ENCODE data around the gene PYCR2.

Gene PYCR2

DNA sequence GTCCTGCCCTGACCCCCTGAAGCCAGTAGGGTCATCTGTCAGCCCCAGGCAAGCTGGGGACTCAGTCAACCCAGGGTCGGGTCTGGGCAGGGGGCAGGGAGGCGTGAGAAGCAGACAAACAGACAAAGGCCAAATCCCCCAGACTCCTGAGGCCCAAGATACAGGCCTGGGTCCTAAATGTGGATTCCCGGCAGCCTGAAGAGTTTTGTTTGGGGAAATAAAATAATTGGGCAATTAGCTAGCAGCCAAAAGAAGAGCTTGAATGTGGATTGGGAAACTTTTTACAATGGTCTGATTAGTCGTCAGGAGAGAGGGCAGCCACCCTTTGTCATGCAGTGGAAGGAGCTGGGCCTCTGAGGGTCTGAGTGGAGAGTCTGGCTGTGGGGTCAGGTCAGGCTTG, 21.5 kb upstream of the PYCR2 start:
- WGBS (ENCODE audit: extremely low coverage, insufficient coverage, insufficient read length): no CpG with 5 or more reads among the region's 4 CpGs

DNA sequence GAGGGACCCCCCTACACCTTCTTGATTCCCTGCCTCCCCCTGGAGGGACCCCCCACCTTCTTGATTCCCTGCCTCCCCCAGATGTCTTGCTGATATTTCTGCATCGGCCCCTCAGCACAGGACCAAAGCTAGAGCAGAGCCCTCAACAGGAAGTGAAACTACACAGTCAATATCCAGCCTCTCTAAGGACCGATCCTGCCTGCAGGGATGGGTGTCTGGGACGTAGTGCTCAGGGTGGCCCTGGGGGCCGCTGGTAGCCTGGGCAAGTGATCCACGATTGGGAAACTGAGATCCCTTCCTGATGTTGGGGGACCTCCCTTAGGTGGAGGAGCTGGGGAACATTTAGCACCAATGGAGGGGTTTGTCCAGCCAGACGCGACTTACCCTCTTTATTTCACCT, 20.9 kb upstream of the PYCR2 start:
- no peaks in the 10 kb centered on the region for H3K9me3 ChIP-seq (ENCODE audit: insufficient read depth, low read depth, low read length)
- no peak overlapping the region for H3K18ac ChIP-seq (ENCODE audit: low read length)
- H3K36me3 ChIP-seq (ENCODE audit: control insufficient read depth in 1 of 2, insufficient read depth in 2 of 2, low read length in 2 of 2): no peaks in the 10 kb centered on the region
- no peak for DNase-seq
- H3K14ac ChIP-seq (ENCODE audit: low read length): no peak overlapping the region
- H2AFZ ChIP-seq (ENCODE audit: insufficient read depth, low read length, poor library complexity): no peak overlapping the region
- H3K23ac ChIP-seq (ENCODE audit: low read length): no peak overlapping the region
- peaks cover 3 to 15% of the 10 kb centered on the region in 2 experiments for H3K4me1 ChIP-seq (ENCODE audit: control insufficient read depth in 1 of 2, insufficient read depth in 2 of 2, low read length in 2 of 2)
- H4K8ac ChIP-seq (ENCODE audit: low read depth, low read length): no peak overlapping the region
- H3K79me2 ChIP-seq (ENCODE audit: control insufficient read depth, insufficient read depth, low read length, poor library complexity): peaks cover 2% of the 10 kb centered on the region
- no peak overlapping the region for H3K27ac ChIP-seq (ENCODE audit: low read depth, low read length)
- no peak overlapping the region for H2BK5ac ChIP-seq (ENCODE audit: low read depth, low read length, poor library complexity)
- H3K4me3 ChIP-seq (ENCODE audit: low read depth, low read length): no peak overlapping the region
- no peak overlapping the region for H3K4ac ChIP-seq (ENCODE audit: low read depth, low read length)
- H4K12ac ChIP-seq (ENCODE audit: low read depth, low read length): no peak overlapping the region
- H4K91ac ChIP-seq (ENCODE audit: low read depth, low read length): no peak overlapping the region
- H2AK5ac ChIP-seq (ENCODE audit: low read length): no peak overlapping the region
- H3K4me2 ChIP-seq (ENCODE audit: low read length): no peak overlapping the region
- H3K9ac ChIP-seq (ENCODE audit: low read length): no peak overlapping the region
- no peaks in the 10 kb centered on the region for H3K79me1 ChIP-seq (ENCODE audit: low read length)
- no peak overlapping the region for H2BK120ac ChIP-seq (ENCODE audit: insufficient read depth, low read length, poor library complexity)
- H2BK12ac ChIP-seq (ENCODE audit: low read length): no peak overlapping the region
- WGBS (ENCODE audit: extremely low coverage, insufficient coverage, insufficient read length): no CpG with 5 or more reads among the region's 7 CpGs
- no peaks in the 10 kb centered on the region for H3K27me3 ChIP-seq (ENCODE audit: insufficient read depth, low read length)

More for the DNA sequence above, 21.5 kb upstream of the PYCR2 start:
- H2AFZ ChIP-seq (ENCODE audit: insufficient read depth, low read length, poor library complexity): peak overlapping the region; percentile 75
- peaks cover 3 to 13% of the 10 kb centered on the region in 2 experiments for H3K4me1 ChIP-seq (ENCODE audit: control insufficient read depth in 1 of 2, insufficient read depth in 2 of 2, low read length in 2 of 2)
- no peaks in the 10 kb centered on the region for H3K9me3 ChIP-seq (ENCODE audit: insufficient read depth, low read depth, low read length)
- H3K23ac ChIP-seq (ENCODE audit: low read length): no peak overlapping the region
- no peak overlapping the region for H3K27ac ChIP-seq (ENCODE audit: low read depth, low read length)
- H3K79me1 ChIP-seq (ENCODE audit: low read length): no peaks in the 10 kb centered on the region
- H2BK120ac ChIP-seq (ENCODE audit: insufficient read depth, low read length, poor library complexity): peak overlapping the region; percentile 100
- no peaks in the 10 kb centered on the region for H3K36me3 ChIP-seq (ENCODE audit: control insufficient read depth in 1 of 2, insufficient read depth in 2 of 2, low read length in 2 of 2)
- H3K4me3 ChIP-seq (ENCODE audit: low read depth, low read length): no peak overlapping the region
- peak overlapping the region; percentile 86 for H4K8ac ChIP-seq (ENCODE audit: low read depth, low read length)
- peak overlapping the region; percentile 100 for H3K4ac ChIP-seq (ENCODE audit: low read depth, low read length)
- no peak for DNase-seq
- no peak overlapping the region for H3K4me2 ChIP-seq (ENCODE audit: low read length)
- peak overlapping the region; percentile 100 for H4K12ac ChIP-seq (ENCODE audit: low read depth, low read length)
- peak overlapping the region; percentile 100 for H2BK5ac ChIP-seq (ENCODE audit: low read depth, low read length, poor library complexity)
- H2BK12ac ChIP-seq (ENCODE audit: low read length): peak overlapping the region; percentile 85
- H2AK5ac ChIP-seq (ENCODE audit: low read length): no peak overlapping the region
- peak overlapping the region; percentile 62 for H3K14ac ChIP-seq (ENCODE audit: low read length)
- H3K18ac ChIP-seq (ENCODE audit: low read length): peak overlapping the region; percentile 97
- peaks cover 2% of the 10 kb centered on the region for H3K79me2 ChIP-seq (ENCODE audit: control insufficient read depth, insufficient read depth, low read length, poor library complexity)
- H3K27me3 ChIP-seq (ENCODE audit: insufficient read depth, low read length): no peaks in the 10 kb centered on the region
- no peak overlapping the region for H4K91ac ChIP-seq (ENCODE audit: low read depth, low read length)
- no peak overlapping the region for H3K9ac ChIP-seq (ENCODE audit: low read length)

DNA sequence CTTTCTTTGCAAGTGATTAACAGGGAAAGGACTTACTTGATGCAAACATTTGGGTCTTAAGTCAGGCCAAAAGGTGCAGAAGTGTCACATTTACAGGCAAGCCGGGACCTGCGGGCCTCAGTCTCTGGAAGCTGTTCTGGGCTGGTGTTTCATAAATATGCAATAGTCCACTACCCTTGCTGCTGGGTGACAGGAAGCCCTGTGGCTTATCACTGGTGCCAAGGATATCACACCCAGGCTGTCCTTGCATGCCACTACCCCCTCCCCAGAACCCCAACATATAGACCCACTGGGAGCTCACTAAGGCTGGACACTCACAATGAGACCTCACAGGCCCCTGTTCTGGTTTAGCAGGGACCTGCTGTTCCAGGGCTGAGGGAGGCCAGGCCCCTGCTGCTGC, 20.3 kb upstream of the PYCR2 start:
- Histone ChIP-seq H3K18ac (ENCODE audit: low read length) (no peak overlapping the region), H3K9ac (ENCODE audit: low read length) (no peak overlapping the region), H4K91ac (ENCODE audit: low read depth, low read length) (no peak overlapping the region), H3K79me1 (ENCODE audit: low read length) (no peaks in the 10 kb centered on the region), H3K4ac (ENCODE audit: low read depth, low read length) (no peak overlapping the region), H2AFZ (ENCODE audit: insufficient read depth, low read length, poor library complexity) (no peak overlapping the region), H3K4me1 (ENCODE audit: control insufficient read depth in 1 of 2, insufficient read depth in 2 of 2, low read length in 2 of 2) (peaks cover 3 to 15% of the 10 kb centered on the region in 2 experiments), H4K12ac (ENCODE audit: low read depth, low read length) (no peak overlapping the region), H2BK12ac (ENCODE audit: low read length) (no peak overlapping the region), H2AK5ac (ENCODE audit: low read length) (no peak overlapping the region), H3K23ac (ENCODE audit: low read length) (no peak overlapping the region), H3K27me3 (ENCODE audit: insufficient read depth, low read length) (no peaks in the 10 kb centered on the region), H3K36me3 (ENCODE audit: control insufficient read depth in 1 of 2, insufficient read depth in 2 of 2, low read length in 2 of 2) (no peaks in the 10 kb centered on the region), H3K4me3 (ENCODE audit: low read depth, low read length) (no peak overlapping the region), H4K8ac (ENCODE audit: low read depth, low read length) (no peak overlapping the region), H2BK5ac (ENCODE audit: low read depth, low read length, poor library complexity) (no peak overlapping the region), H3K9me3 (ENCODE audit: insufficient read depth, low read depth, low read length) (no peaks in the 10 kb centered on the region), H3K27ac (ENCODE audit: low read depth, low read length) (no peak overlapping the region), H3K4me2 (ENCODE audit: low read length) (no peak overlapping the region), H2BK120ac (ENCODE audit: insufficient read depth, low read length, poor library complexity) (no peak overlapping the region), H3K14ac (ENCODE audit: low read length) (no peak overlapping the region), H3K79me2 (ENCODE audit: control insufficient read depth, insufficient read depth, low read length, poor library complexity) (peaks cover 2% of the 10 kb centered on the region)
- DNase-seq: no peak
- no CpG with 5 or more reads among the region's 2 CpGs for WGBS (ENCODE audit: extremely low coverage, insufficient coverage, insufficient read length)

DNA sequence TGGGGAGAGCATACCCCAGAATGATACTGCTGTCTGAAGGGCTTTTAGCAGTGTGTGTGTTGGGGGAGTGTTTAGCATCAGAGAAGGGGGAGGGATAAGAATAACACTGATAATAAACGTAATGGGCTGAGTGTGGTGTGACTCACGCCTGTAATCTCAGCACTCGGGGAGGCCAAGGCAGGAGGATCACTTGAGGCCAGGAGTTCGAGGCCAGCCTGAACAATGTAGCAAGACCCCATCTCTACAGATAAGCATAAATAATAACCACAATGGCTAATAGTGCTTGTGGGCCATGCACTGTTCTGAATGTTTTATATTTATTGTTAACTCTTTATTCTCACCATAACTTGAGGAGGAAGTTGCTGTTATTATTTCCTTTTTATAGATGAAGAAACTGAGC, 19.5 kb upstream of the PYCR2 start:
- Histone ChIP-seq H3K4ac (ENCODE audit: low read depth, low read length) (no peak overlapping the region), H3K36me3 (ENCODE audit: control insufficient read depth in 1 of 2, insufficient read depth in 2 of 2, low read length in 2 of 2) (no peaks in the 10 kb centered on the region), H3K14ac (ENCODE audit: low read length) (no peak overlapping the region), H2AFZ (ENCODE audit: insufficient read depth, low read length, poor library complexity) (no peak overlapping the region), H3K27ac (ENCODE audit: low read depth, low read length) (no peak overlapping the region), H2AK5ac (ENCODE audit: low read length) (no peak overlapping the region), H3K4me1 (ENCODE audit: control insufficient read depth in 1 of 2, insufficient read depth in 2 of 2, low read length in 2 of 2) (peaks cover 3 to 15% of the 10 kb centered on the region in 2 experiments), H4K12ac (ENCODE audit: low read depth, low read length) (no peak overlapping the region), H3K18ac (ENCODE audit: low read length) (no peak overlapping the region), H3K79me2 (ENCODE audit: control insufficient read depth, insufficient read depth, low read length, poor library complexity) (peaks cover 2% of the 10 kb centered on the region), H3K9me3 (ENCODE audit: insufficient read depth, low read depth, low read length) (no peaks in the 10 kb centered on the region), H3K27me3 (ENCODE audit: insufficient read depth, low read length) (no peaks in the 10 kb centered on the region), H3K79me1 (ENCODE audit: low read length) (no peaks in the 10 kb centered on the region), H2BK120ac (ENCODE audit: insufficient read depth, low read length, poor library complexity) (no peak overlapping the region), H3K4me3 (ENCODE audit: low read depth, low read length) (no peak overlapping the region), H4K91ac (ENCODE audit: low read depth, low read length) (no peak overlapping the region), H3K4me2 (ENCODE audit: low read length) (no peak overlapping the region), H3K9ac (ENCODE audit: low read length) (no peak overlapping the region), H2BK5ac (ENCODE audit: low read depth, low read length, poor library complexity) (no peak overlapping the region), H3K23ac (ENCODE audit: low read length) (no peak overlapping the region), H2BK12ac (ENCODE audit: low read length) (no peak overlapping the region), H4K8ac (ENCODE audit: low read depth, low read length) (no peak overlapping the region)
- no peak for DNase-seq
- WGBS (ENCODE audit: extremely low coverage, insufficient coverage, insufficient read length): no CpG with 5 or more reads among the region's 4 CpGs
